Neural cell (in vitro differentiated cells): Measurements from ENCODE around the gene PADI4.

ENCODE experiments used
- CTCF ChIP-seq: fragments of 450-650 bp; IDR thresholded peaks from 2 replicates; pipeline ENCODE4 v1.5.1; 2014; ENCODE audit warnings: antibody characterized with exemption, mild to moderate bottlenecking, moderate library complexity; ENCODE audit not compliant: poor library complexity, severe bottlenecking
- TAF1 ChIP-seq: IDR thresholded peaks from 2 replicates; pipeline ENCODE4 v1.6.1; 2012; ENCODE audit warnings: low read depth
- TF ChIP-seq, protein P1 (sequence below): IDR thresholded peaks from 2 replicates; pipeline ENCODE4 v1.6.1; 2012; ENCODE audit warnings: borderline replicate concordance

DNA sequence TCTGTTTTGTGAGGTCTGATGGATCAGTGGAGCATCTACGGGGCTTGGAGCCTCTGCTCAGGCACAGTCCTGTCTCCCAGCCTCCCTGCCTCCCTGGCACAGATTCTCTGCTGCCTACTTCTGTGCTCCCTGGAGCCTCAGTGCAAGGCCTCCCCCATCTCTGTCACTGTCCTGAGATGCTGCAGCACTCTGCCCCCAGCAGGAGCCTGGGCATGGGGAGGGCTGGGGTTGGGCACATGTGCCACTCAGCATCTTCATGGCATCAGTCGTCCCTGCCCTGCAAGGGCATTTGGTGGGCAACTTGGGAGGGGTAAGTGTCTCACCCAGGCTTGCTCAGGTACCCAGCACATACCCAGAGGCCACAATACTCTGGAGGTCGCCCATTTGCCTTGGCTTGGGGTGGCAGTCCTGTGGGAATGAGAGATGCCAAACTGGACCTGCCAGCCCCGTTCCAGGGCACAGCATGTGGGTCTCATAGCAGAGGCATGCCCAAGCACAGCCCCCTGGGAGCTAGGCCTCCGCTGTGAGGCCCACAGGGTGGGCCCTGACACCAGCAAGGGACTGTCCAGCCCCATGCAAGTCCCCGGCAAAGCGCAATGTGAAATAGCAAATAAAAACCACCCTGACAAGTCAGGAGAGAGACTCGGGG lies 30.4 kb upstream of the PADI4 start:
- no peak for TF ChIP-seq CTCF
- TF ChIP-seq TAF1 = no peak
- TF ChIP-seq, protein P1, sequence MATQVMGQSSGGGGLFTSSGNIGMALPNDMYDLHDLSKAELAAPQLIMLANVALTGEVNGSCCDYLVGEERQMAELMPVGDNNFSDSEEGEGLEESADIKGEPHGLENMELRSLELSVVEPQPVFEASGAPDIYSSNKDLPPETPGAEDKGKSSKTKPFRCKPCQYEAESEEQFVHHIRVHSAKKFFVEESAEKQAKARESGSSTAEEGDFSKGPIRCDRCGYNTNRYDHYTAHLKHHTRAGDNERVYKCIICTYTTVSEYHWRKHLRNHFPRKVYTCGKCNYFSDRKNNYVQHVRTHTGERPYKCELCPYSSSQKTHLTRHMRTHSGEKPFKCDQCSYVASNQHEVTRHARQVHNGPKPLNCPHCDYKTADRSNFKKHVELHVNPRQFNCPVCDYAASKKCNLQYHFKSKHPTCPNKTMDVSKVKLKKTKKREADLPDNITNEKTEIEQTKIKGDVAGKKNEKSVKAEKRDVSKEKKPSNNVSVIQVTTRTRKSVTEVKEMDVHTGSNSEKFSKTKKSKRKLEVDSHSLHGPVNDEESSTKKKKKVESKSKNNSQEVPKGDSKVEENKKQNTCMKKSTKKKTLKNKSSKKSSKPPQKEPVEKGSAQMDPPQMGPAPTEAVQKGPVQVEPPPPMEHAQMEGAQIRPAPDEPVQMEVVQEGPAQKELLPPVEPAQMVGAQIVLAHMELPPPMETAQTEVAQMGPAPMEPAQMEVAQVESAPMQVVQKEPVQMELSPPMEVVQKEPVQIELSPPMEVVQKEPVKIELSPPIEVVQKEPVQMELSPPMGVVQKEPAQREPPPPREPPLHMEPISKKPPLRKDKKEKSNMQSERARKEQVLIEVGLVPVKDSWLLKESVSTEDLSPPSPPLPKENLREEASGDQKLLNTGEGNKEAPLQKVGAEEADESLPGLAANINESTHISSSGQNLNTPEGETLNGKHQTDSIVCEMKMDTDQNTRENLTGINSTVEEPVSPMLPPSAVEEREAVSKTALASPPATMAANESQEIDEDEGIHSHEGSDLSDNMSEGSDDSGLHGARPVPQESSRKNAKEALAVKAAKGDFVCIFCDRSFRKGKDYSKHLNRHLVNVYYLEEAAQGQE = no peak
